Measurements from ENCODE around the gene FAM89A.

- TF ChIP-seq CTCF (IDR thresholded peaks at IDR 0.05), result no peak
- no peak for TF ChIP-seq POLR2A (IDR thresholded peaks at IDR 0.05)
Observed at GRCh38 chr1:231068762-231069161, 28.7 kb upstream of the FAM89A start.

All from lower leg skin (tissue), 3 donors.